CD4-positive, alpha-beta T cell (primary cell): ENCODE measurements around the gene IRF9. TPM values are rescaled to one million over a fixed set of nuclear protein-coding genes. Genes with fewer than 3 reads are reported as not detected.

Source experiments
- ATAC-seq: fragments of 200-7000 bp; cut with Tn5 transposase; one replicate; pipeline ENCODE4 v1.10.0; 2022; ENCODE audit warnings: mild to moderate bottlenecking; ENCODE audit not compliant: poor library complexity
- CTCF ChIA-PET: fragments of 350-600 bp; sonication (Branson Sonifier 250); formaldehyde crosslinking; loops from one replicate; lab custom pipeline; 2021; ENCODE audit warnings: antibody characterized with exemption, inconsistent platforms; lab: Charles Lee
- POLR2A ChIA-PET: fragments of 350-600 bp; sonication (Branson Sonifier 250); formaldehyde crosslinking; loops from one replicate; lab custom pipeline; 2021; ENCODE audit warnings: antibody characterized with exemption, inconsistent platforms; lab: Charles Lee
- DNase-seq, 14 experiments: peaks; one replicate each; pipeline ENCODE4 v3.0.0-alpha.2; 2013 to 2020; ENCODE audit warnings: mixed read lengths in 2 of 14
- H3K27ac ChIP-seq, 2 donors: one replicate each; pipeline versions ENCODE4 v1.5.1 to v1.7.0; 2013; ENCODE audit warnings: low read length in 2 of 2, low read depth in 1 of 2, mild to moderate bottlenecking in 1 of 2
- H3K27me3 ChIP-seq, 2 experiments: 1 replicate in 1 of 2; 2 replicates in 1 of 2; pipeline versions ENCODE4 v1.6.1 to v1.7.0; 2013; ENCODE audit warnings: low read length in 2 of 2, control low read depth in 1 of 2, mild to moderate bottlenecking in 1 of 2, moderate library complexity in 1 of 2; ENCODE audit not compliant: insufficient read depth in 2 of 2, control insufficient read depth in 1 of 2
- H3K36me3 ChIP-seq: one replicate; pipeline ENCODE4 v1.6.1; 2013; ENCODE audit warnings: low read length, control low read depth; ENCODE audit not compliant: insufficient read depth
- H3K4me1 ChIP-seq: one replicate; pipeline ENCODE4 v1.6.1; 2013; ENCODE audit warnings: low read length, control low read depth; ENCODE audit not compliant: insufficient read depth
- H3K4me3 ChIP-seq: one replicate; pipeline ENCODE4 v1.5.1; 2013; ENCODE audit warnings: mild to moderate bottlenecking, low read length, moderate library complexity
- H3K9me3 ChIP-seq, 2 experiments: 1 replicate in 1 of 2; 2 replicates in 1 of 2; pipeline versions ENCODE4 v1.6.1 to v1.7.0; 2013; ENCODE audit warnings: low read length in 2 of 2, mild to moderate bottlenecking in 2 of 2, control low read depth in 1 of 2, moderate library complexity in 1 of 2; ENCODE audit not compliant: control insufficient read depth in 1 of 2, insufficient read depth in 1 of 2
- H3K27ac Mint-ChIP-seq: one replicate; pipeline ENCODE4 v1.8.0; 2020; ENCODE audit warnings: mixed read lengths
- H3K27me3 Mint-ChIP-seq: one replicate; pipeline ENCODE4 v1.8.0; 2021; ENCODE audit warnings: mixed read lengths
- H3K36me3 Mint-ChIP-seq: one replicate; pipeline ENCODE4 v1.8.0; 2021; ENCODE audit warnings: low read depth, mixed read lengths
- H3K4me1 Mint-ChIP-seq: one replicate; pipeline ENCODE4 v1.8.0; 2021; ENCODE audit warnings: low read depth, mixed read lengths
- H3K4me3 Mint-ChIP-seq: one replicate; pipeline ENCODE4 v1.8.0; 2020; ENCODE audit warnings: mild to moderate bottlenecking, mixed read lengths
- H3K9me3 Mint-ChIP-seq: one replicate; pipeline ENCODE4 v1.8.0; 2020; ENCODE audit warnings: mixed read lengths
- intact Hi-C, 2 experiments: fragments of 100-400 bp; cut with DNase I in 1 of 2; cut with micrococcal nuclease in 1 of 2; formaldehyde crosslinking; loops; one replicate each; pipeline versions ENCODE4 v1.15.1 to v1.9.0; 2023 to 2025; cut with DNase I, micrococcal nuclease
- total RNA-seq, 174 experiments: library from RNA in 2 of 174; stranded (reverse) in 2 of 174; gene quantifications; one replicate each; pipeline ENCODE4 v1.2.3 and lab custom pipeline; 2021 to 2026
- TF ChIP-seq, protein P1 (sequence below): fragments of 200-600 bp; IDR thresholded peaks from one replicate; pipeline ENCODE4 v1.8.0; 2022; ENCODE audit warnings: antibody characterized with exemption, mild to moderate bottlenecking

IRF9 gene
- total RNA-seq, 2 experiments from 2014 or later, result 248 to 262 TPM

DNA sequence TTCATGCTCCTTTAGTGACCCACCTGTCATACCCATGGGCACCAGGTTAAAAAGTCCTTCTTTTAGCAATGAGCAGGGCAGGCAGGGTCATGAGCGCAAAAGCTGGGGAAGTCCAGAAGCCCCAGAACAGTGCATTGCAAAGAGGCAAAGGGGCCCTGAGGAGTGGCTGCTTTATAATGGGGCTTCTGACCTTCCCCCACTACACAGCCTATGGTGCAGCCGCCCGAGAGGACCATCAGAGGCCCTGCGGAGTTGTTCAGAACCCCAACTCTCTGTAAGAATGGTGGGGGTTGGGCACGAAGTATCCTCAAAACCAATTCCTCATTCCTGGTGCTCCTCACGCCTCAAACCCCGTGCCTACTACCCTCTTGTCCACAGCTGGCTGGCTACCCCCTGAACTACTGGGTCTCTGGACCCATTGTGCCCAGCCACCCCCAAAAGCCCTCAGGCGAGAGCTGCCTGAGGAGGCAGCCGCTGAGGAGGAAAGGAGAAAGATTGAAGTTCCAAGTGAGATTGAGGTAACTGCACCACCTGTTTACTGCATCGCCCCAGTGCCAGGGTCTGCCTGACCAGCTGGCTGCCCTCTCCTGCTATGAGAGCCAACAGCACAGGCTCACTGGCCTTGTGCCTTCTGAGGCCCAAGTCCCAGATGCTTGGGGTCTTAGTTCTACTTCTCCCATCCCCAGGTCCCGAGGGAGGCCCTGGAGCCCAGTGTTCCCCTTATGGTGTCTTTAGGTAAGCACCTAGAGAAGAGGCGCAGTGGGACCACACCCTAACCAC lies 17.5 kb downstream of the IRF9 start:
- no peaks in the 10 kb centered on the region for H3K9me3 Mint-ChIP-seq
- H3K36me3 Mint-ChIP-seq, result peaks cover 77% of the 10 kb centered on the region
- DNase-seq, result no peak
- POLR2A ChIA-PET, result interaction anchor here (0.9 to 1.8 kb wide), 2 partner anchors 10 to 17 kb away, joined by 3 to 4 read pairs; partner anchors contain the start of genes IPO4 and IRF9
- CTCF ChIA-PET, result interaction anchor here (1.0 kb wide), 1 partner anchor 37 kb away, joined by 3 read pairs; the partner anchor contains the start of gene MDP1
- H3K27ac Mint-ChIP-seq, result peak overlapping the region; percentile 47
- Histone ChIP-seq H3K4me3 (no peak overlapping the region), H3K4me1 (peaks cover 3% of the 10 kb centered on the region), H3K36me3 (peaks cover 78% of the 10 kb centered on the region), H3K9me3 (no peaks in the 10 kb centered on the region), H3K27ac (no peak overlapping the region), H3K27me3 (no peaks in the 10 kb centered on the region)
- no peaks in the 10 kb centered on the region for H3K27me3 Mint-ChIP-seq
- TF ChIP-seq, protein P1, sequence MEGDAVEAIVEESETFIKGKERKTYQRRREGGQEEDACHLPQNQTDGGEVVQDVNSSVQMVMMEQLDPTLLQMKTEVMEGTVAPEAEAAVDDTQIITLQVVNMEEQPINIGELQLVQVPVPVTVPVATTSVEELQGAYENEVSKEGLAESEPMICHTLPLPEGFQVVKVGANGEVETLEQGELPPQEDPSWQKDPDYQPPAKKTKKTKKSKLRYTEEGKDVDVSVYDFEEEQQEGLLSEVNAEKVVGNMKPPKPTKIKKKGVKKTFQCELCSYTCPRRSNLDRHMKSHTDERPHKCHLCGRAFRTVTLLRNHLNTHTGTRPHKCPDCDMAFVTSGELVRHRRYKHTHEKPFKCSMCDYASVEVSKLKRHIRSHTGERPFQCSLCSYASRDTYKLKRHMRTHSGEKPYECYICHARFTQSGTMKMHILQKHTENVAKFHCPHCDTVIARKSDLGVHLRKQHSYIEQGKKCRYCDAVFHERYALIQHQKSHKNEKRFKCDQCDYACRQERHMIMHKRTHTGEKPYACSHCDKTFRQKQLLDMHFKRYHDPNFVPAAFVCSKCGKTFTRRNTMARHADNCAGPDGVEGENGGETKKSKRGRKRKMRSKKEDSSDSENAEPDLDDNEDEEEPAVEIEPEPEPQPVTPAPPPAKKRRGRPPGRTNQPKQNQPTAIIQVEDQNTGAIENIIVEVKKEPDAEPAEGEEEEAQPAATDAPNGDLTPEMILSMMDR, result no peak
- H3K4me3 Mint-ChIP-seq, result no peak overlapping the region
- no peak for ATAC-seq
- intact Hi-C loops, result no loop called here
- H3K4me1 Mint-ChIP-seq, result peaks cover 7% of the 10 kb centered on the region

- peaks cover 83% of the 10 kb centered on the region for H3K36me3 ChIP-seq
- ChIA-PET POLR2A (interaction anchor here (0.9 to 1.8 kb wide), 2 partner anchors 9 to 18 kb away, joined by 3 to 4 read pairs; partner anchors contain the start of genes IPO4 and IRF9), CTCF (interaction anchor here (1.0 kb wide), 1 partner anchor 36 kb away, joined by 3 read pairs; the partner anchor contains the start of gene MDP1)
- intact Hi-C loops, result no loop called here
- peak overlapping the region; percentile 47 for H3K27ac Mint-ChIP-seq
- H3K4me3 ChIP-seq, result no peak overlapping the region
- H3K27me3 ChIP-seq, result no peaks in the 10 kb centered on the region
- H3K36me3 Mint-ChIP-seq, result peaks cover 81% of the 10 kb centered on the region
- ATAC-seq (no peak), DNase-seq (no peak)
- H3K4me1 ChIP-seq, result peaks cover 3% of the 10 kb centered on the region
- TF ChIP-seq, protein P1, result no peak
- no peaks in the 10 kb centered on the region for H3K9me3 ChIP-seq
- peaks cover 6% of the 10 kb centered on the region for H3K4me1 Mint-ChIP-seq
- H3K27ac ChIP-seq, result no peak overlapping the region
- no peak overlapping the region for H3K4me3 Mint-ChIP-seq
- no peaks in the 10 kb centered on the region for H3K27me3 Mint-ChIP-seq
- no peaks in the 10 kb centered on the region for H3K9me3 Mint-ChIP-seq
Measured at GRCh38 chr14:24179294-24179960, 18.4 kb downstream of the IRF9 start.

DNA sequence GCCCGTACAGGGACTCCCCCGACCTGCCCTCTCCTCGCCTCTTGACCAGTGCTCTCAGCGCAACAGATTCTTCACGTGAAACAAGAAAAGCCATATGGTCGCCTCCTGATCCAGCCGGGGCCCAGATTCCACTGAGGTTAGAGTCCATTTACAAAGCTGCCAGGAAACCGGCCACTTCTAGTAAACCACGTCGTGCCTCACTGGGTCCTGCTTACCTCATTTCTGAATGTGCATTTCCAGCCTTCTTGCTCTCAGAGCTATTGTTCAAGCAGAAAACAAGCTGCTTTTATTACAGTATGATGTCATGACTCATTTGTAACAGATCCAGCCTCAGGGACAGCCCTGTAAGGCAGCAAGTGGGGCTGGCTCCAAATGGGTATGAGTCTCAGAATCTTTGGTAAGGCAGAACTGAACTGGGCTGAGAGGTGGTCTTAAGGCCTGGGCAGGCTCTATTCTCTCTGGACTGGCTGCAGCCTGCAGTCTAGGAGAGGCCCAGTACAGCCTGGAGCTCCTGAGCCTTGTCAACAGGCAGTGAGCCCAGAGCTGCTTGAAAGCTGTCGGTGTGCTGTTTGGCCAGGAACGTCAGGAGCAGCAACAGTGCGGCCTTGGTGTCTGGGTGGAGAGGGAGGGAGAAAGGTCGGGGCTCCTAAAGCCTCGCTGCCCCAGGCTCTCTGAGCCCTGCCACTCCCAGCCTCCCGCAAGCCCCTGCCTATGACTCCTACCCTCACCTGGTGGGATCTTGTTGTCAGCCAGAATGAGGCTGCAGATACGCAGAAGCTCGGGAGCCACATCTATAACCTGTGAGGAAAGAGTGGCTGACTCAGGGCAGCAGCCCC lies 19.1 kb downstream of the IRF9 start:
- Mint-ChIP-seq H3K4me3 (no peak overlapping the region), H3K27me3 (no peaks in the 10 kb centered on the region), H3K9me3 (no peaks in the 10 kb centered on the region), H3K27ac (no peak overlapping the region), H3K4me1 (no peaks in the 10 kb centered on the region), H3K36me3 (peaks cover 80% of the 10 kb centered on the region)
- TF ChIP-seq, protein P1, result no peak
- Histone ChIP-seq H3K4me3 (no peak overlapping the region), H3K4me1 (peaks cover 3% of the 10 kb centered on the region), H3K27me3 (no peaks in the 10 kb centered on the region), H3K36me3 (peaks cover 87% of the 10 kb centered on the region), H3K27ac (no peak overlapping the region), H3K9me3 (no peaks in the 10 kb centered on the region)
- intact Hi-C loops, result no loop called here
- ChIA-PET CTCF (no interaction called here), POLR2A (interaction anchor here (1.3 to 1.8 kb wide), 3 partner anchors 8 to 19 kb away, joined by 4 read pairs; partner anchors contain the start of genes IPO4 and IRF9)
- DNase-seq (no peak), ATAC-seq (no peak)
